ENCODE measurements around the gene HDAC4. TPM values are rescaled to one million over a fixed set of nuclear protein-coding genes. Genes with fewer than 3 reads are reported as not detected.

The HDAC4 gene
- total RNA-seq, 1 experiment from 2014 or later: 21.8 TPM

DNA sequence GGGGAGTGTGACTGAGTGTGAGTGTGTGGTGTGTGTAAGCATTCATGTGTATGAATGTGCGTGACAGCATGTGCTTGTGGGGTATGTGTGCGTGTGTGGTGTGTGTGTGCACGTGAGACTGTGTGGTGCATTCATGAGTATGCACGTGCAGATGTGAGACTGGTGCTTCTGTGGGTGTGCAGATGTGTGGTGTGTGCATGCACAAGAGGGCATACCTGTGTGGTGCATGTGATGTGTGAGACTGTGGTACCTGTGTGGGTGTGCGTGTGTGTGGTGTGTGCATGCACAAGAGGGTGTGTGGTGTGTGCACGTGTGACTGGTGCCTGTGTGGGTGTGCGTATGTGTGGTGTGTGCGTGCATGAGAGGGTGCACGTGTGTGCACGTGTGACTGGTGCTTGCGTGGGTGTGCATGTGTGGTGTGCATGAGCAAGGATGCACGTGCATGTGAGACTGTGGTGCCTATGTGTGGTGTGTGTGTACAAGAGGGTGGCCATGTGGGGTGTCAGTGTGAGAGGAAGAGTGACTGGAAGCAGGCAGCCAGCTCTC, 339.6 kb downstream of the HDAC4 start:
- CTCF ChIA-PET: interaction anchor here (0.7 kb wide), 1 partner anchor 79 kb away, joined by 4 read pairs; no protein-coding TSS in a partner anchor
- Mint-ChIP-seq H3K9me3 (ENCODE audit: unreplicated experiment) (no peaks in the 10 kb centered on the region), H3K27ac (ENCODE audit: low read depth, unreplicated experiment) (no peak overlapping the region), H3K27me3 (ENCODE audit: insufficient read depth, unreplicated experiment) (no peaks in the 10 kb centered on the region), H3K4me1 (ENCODE audit: insufficient read depth, unreplicated experiment) (no peaks in the 10 kb centered on the region), H3K36me3 (ENCODE audit: insufficient read depth, unreplicated experiment) (no peaks in the 10 kb centered on the region), H3K4me3 (ENCODE audit: unreplicated experiment) (no peak overlapping the region)
- TF ChIP-seq CTCF (IDR thresholded peaks at IDR 0.05; ENCODE audit: unreplicated experiment): no peak
- no peak for DNase-seq (ENCODE audit: unreplicated experiment)
- no TSS peak for BruUV-seq (replicated peaks)
- POLR2A ChIA-PET: no interaction called here
- intact Hi-C loops (cut with micrococcal nuclease): no loop called here

DNA sequence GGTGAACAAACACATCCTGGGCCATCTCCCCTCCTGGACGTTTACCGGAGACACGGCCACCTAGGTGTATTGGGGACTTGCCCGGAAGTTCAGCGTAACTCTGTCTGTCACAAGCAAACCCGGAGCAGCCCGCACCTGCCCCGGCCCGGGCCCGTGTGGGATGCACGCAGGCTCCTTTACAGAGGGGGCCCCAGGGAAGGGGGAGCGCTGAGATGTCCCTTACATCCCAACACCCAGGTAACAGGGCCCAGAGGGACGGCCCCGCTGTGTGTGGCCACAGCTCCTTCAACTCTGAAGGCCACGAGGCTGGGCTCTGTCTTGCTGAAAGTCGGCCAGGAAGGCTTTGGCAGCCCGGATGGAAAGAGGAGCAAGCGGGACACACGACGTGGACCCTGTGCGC, 340.1 kb downstream of the HDAC4 start:
- TF ChIP-seq CTCF (IDR thresholded peaks at IDR 0.05; ENCODE audit: unreplicated experiment): no peak
- intact Hi-C loops (cut with micrococcal nuclease): no loop called here
- Mint-ChIP-seq H3K4me1 (ENCODE audit: insufficient read depth, unreplicated experiment) (no peaks in the 10 kb centered on the region), H3K36me3 (ENCODE audit: insufficient read depth, unreplicated experiment) (no peaks in the 10 kb centered on the region), H3K27ac (ENCODE audit: low read depth, unreplicated experiment) (no peak overlapping the region), H3K9me3 (ENCODE audit: unreplicated experiment) (no peaks in the 10 kb centered on the region), H3K4me3 (ENCODE audit: unreplicated experiment) (no peak overlapping the region), H3K27me3 (ENCODE audit: insufficient read depth, unreplicated experiment) (no peaks in the 10 kb centered on the region)
- ChIA-PET POLR2A (no interaction called here), CTCF (no interaction called here)
- no TSS peak for BruUV-seq (replicated peaks)
- DNase-seq (ENCODE audit: unreplicated experiment): no peak

DNA sequence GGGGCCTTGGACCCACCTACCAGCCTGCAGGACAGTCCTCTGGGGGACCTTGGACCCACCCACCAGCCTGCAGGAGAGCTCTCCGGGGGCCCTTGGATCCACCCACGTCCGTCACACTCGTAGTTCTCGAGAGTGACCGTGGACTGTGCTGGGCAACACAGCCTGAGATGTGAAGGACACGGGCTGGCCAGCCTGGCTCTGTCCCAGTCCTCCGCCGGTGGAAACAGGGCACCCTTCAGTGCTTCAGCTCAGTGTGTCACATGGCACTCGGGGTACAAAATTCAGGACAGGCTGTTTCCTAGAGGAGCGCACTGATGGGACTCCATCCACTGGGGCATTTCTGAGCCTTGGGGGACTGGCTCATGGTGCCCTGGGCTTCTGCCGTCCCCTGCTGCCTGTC, 341.0 kb downstream of the HDAC4 start:
- Mint-ChIP-seq H3K27ac (ENCODE audit: low read depth, unreplicated experiment) (no peak overlapping the region), H3K4me1 (ENCODE audit: insufficient read depth, unreplicated experiment) (no peaks in the 10 kb centered on the region), H3K4me3 (ENCODE audit: unreplicated experiment) (no peak overlapping the region), H3K36me3 (ENCODE audit: insufficient read depth, unreplicated experiment) (no peaks in the 10 kb centered on the region), H3K27me3 (ENCODE audit: insufficient read depth, unreplicated experiment) (no peaks in the 10 kb centered on the region), H3K9me3 (ENCODE audit: unreplicated experiment) (no peaks in the 10 kb centered on the region)
- CTCF ChIA-PET: interaction anchor here (0.6 kb wide), 1 partner anchor 953 kb away, joined by 3 read pairs; no protein-coding TSS in a partner anchor
- BruUV-seq (replicated peaks): no TSS peak
- intact Hi-C loops (cut with micrococcal nuclease): no loop called here
- no peak for TF ChIP-seq CTCF (IDR thresholded peaks at IDR 0.05; ENCODE audit: unreplicated experiment)
- no peak for DNase-seq (ENCODE audit: unreplicated experiment)
- POLR2A ChIA-PET: no interaction called here

GRCh38 chr2:239058766-239059165, 342.1 kb downstream of the HDAC4 start:
- TF ChIP-seq CTCF (IDR thresholded peaks at IDR 0.05; ENCODE audit: unreplicated experiment): no peak
- Mint-ChIP-seq H3K4me3 (ENCODE audit: unreplicated experiment) (no peak overlapping the region), H3K9me3 (ENCODE audit: unreplicated experiment) (no peaks in the 10 kb centered on the region), H3K27ac (ENCODE audit: low read depth, unreplicated experiment) (no peak overlapping the region), H3K4me1 (ENCODE audit: insufficient read depth, unreplicated experiment) (no peaks in the 10 kb centered on the region), H3K36me3 (ENCODE audit: insufficient read depth, unreplicated experiment) (no peaks in the 10 kb centered on the region), H3K27me3 (ENCODE audit: insufficient read depth, unreplicated experiment) (no peaks in the 10 kb centered on the region)
- BruUV-seq (replicated peaks): no TSS peak
- intact Hi-C loops (cut with micrococcal nuclease): no loop called here
- ChIA-PET CTCF (no interaction called here), POLR2A (no interaction called here)
- DNase-seq (ENCODE audit: unreplicated experiment): no peak
